ENCODE results near the gene GHDC.
A peak's percentile ranks its signal among the peaks of the same experiment; 100 is the strongest.
"Not testable (repeated sequence)": the region's sequence is repeated elsewhere in the genome, so short reads cannot be mapped to it uniquely, and the experiment has no call there.

Gene GHDC

DNA sequence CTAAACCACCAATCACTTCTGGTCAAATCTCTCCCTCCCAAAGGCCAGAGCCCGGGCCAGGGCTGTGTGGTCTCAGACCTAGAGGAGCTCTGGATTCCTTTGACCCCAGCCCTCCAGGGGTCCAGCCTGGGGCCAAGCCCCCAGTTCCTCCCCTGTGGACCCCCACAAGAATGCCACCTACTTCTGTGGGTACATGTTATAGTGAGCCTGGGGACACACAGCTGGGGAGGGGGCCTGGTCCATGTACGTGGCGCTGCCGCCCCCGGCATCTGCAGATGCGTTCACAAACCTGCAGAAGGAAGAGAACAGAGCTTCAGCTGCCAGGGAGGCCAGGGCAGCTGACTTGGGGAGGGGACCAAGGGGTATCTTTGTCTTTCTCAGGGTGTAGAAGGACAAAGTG is 7.9 kb upstream of the GHDC start:
- no peak for DNase-seq

DNA sequence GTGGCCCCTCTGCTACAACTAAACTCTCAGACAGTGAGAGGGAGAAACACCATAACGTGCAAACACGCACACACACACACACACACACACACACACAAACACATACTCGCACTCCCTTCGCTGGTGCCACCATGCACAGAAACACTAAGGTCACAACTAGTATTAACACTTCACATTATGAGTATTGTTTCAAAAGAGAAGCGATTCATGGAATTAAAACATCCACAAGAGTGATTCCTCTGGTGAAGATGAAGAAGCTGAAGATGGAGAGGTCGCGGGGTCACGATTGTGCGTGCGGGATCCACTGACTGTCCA is 7.1 kb upstream of the GHDC start:
- DNase-seq = no peak

DNA sequence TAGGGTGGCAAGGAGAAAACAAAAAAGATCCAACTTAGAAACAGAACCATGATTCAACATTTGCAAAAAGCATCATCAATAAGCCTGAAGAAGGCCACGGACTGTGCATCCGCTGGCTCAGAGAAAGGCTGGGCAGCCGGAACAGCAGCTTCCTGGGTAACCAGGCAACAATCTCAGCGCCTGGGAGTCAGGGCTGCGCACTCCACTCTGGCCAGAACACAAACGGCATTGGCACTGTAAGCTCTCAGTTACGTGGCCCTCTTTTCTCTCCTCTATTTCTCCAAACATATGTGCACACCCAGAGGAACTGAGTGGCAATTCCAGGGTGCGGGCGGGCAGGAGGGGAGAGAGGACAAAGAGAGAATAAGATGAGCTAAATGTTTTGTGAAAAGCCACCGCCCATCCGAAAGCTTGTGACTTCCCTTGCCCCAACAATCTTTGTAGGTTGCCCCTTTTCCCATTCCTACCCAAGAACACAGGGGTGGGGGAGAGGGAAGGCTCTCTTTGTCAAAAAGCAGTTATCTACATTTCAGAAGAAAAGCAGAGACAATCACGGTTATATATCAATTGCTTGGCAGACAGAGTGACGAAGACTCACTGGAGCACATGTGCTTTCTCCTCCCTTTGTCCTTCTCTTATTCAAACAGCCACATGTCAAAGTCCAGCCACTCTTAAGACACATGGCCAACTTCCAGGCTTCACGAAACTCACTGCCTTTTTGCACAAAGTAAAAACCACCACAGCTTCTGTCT is 6.6 kb upstream of the GHDC start:
- DNase-seq = no peak

DNA sequence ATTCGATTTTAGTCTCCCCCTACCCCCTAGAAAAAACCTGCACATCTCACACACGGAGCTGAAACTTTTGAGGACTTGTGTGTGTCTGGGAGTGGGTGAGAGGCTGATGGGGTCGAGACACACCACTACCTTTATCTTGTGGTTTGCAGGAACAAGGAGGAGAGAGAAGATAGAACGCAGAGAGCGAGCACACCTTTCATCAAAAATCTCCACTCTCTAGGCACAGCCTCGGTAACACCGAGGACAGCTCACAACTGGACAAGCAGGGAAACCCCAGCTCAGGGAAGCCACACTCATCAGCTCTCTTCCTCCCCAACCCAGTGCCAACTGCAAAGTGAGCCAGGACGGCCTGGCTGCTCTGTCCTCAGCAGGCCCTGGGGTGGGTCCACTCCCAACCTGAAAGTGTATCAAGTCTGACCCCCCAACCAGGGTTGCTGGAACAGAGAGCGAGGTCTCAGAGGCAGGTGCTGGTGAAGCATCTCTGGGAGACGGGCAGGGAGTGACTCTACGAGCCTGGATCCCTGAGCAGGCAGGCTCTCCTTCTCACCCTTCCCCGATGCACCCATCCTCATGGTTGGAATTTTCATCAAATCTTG is 5.2 kb upstream of the GHDC start:
- DNase-seq = no peak

DNA sequence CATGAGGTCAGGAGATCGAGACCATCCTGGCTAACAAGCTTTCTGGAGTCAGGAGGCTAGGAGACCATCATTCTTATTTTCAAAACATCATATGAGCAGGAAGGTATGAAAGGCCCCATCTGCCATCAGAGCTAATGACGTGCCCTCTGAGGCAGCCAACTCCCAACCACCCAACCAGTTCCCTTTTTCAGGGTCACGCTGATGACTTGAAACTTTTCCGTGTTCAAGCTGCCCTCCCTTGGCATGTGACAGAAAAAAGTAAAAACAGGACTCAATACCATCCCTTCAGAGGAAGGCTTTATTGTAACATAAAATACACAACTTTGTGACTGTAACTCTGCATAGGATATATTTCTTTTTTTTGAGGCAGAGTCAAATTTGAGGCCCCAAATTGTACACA is 4.6 kb upstream of the GHDC start:
- no peak for DNase-seq

DNA sequence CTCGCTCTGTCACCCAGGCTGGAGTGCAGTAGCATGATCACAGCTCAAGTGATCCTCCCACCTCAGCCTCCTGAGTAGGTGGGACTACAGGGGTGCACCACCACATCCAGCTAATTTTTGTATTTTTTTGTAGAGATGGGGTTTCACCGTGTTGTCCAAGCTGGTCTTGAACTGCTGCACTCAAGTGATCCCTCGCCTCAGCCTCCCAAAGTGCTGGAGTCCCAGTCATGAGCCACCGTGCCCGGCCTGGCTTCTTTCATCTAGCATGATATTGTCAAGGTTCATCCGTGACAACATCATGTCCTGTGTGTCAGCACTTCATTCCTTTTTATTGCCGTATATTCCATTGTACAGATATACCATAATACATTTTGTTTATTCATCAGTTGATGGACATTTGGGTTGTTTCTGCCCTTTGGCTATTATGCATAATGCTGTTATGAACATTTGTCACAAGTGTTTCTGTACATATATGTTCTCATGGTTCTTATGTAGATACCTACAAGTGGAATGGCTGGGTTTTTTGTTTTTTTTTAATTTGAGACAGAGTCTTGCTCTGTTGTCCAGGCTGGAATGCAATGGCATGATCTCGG is 3.4 kb upstream of the GHDC start:
- no peak for DNase-seq

DNA sequence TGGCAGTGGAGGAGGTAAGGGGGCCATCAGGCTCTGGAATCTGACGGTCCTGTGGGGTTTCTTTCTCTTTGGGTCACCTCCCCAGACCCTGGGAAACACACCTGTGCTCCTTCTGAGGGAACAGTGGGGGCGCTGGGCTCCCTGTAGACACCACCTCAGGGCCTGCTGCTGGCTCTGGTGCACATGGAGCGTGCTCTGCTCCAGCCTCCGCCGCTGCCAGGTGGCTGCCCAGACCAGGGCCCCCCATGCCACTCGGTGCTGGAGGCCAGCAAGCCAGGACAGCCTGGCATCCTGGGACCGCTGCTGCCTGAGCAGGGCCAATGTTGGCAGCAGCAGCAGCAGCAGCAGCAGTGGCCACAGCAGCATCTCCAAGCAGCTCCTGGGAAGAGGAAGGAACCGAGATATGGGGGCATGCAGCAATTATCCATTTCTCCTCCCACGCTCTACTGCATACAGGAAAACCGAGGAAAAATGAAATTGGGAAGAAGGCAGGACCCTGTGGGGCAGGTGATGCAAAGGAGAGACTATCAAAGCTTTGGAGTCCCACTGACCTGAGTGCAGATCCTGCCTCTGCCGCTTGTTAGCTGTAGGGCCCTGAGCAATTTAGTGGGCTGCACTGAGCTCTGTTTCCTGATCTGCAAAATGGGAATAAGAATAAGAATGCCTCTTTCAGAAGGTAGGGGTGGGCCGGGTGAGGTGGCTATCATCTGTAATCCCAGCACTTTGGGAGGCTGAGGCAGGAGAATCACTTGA is 902 bp downstream of the GHDC start:
- no peak for DNase-seq

DNA sequence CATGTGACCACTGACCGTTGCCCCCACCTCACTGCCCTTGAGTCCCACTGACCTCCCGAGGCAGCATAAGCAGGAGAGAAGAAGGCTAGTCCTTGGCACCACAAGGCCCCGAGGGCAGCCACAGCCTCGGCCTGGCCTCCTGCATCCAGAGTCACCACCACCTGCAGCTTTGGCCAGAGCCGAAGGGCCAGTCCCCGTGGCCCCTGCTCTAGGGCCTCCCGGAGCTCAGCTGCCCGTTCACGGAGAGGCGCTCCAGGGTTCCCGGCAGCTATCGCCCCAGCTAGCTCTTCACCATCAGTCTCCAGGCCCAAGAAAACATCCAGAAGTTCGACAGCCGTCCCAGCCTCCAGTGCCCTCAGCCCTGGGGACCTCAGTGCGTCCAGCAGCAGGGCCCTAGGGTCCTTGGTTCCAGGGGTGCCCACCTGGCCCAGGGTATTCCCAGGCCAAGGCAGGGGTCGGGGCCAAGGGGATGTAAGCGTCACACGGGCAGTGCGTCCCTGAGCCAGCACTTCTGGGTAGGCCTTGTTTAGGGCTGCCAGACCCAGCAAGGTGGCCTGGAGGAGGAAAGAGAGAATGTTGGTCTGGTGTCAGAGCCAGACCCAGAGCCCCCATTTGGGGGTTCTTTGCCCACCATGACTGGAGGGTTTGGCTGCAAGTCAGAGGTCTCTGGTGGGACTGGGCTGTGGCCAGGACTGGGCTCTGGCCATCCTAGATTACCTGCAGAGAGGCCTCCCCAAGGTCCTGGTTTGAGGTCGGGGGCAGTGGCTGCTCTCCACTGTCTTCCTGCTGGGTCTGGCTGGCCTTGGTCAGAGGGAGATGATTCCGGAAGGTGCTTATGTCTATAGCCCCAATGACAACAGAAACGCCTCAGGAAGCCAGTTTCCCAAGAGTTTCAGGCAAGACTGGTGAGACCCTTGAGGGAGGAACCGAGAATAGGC is 1.8 kb downstream of the GHDC start:
- DNase-seq = no peak

DNA sequence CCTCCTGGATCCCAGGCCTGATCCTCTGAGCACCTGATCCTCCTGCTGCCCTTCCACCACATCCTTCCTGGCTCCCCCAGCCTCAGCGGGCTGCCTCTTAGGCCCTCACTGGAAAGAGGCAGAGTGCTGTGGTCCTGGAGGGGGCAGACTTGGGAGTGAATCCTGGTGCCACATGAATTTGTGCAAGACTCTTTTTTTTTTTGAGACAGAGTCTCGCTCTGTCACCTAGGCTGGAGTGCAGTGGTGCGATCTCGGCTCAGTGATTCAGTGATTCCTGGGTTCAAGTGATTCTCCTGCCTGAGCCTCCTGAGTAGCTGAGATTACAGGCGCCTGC is 3.1 kb downstream of the GHDC start:
- DNase-seq = no peak

DNA sequence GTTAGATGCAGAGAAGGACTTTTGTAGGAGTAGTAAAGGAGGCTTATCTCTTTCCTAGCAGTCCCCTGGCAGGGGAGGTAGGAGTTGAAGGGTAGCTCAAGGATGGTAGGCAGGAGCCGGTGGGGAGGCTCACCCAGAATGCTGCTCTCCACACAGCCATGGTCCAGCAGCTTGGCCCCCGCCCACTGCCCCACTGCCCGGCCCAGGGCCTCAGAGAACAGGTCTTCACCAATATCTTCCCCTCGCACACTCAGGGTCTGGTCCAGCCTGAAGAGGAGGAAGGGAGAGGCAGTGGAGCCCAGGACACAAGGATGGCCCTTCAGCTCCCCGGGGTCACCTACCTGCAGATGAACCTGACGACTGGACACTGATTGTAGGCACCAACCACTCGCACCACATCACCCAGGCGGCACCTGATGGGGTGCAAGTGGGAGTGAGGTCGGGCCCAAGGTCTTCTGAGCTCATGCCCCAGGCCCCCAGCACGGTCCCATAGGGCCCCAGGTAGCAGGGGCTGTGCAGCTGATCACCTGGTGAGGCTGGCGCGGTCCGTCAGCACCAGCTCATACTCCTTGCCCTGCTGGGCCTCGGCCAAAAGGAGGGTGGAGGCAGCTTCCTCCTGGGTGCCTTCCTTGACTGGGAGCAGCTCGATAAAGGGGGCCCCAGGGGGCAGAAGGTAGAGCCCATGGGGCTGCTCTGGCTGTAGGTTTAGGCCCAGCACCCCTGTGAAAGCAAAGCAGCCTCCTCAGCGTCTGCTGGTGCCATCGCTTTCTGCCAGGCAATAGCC is 3.6 kb downstream of the GHDC start:
- no peak for DNase-seq

DNA sequence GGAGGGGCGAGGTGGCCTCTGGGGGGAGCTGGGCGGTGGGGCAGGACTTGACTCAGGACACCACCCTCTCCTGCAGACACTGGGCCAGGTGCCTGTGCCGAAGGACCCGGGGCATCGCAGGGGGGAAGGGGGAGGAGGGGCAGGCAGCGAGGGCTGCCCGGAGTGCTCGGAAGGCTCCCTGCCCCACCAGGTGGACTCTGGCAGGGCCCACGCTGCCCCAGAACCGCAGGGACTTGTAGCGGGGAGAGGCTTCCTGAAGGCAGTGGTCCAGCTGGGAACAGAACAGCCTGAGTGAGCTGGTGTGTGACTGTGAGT is 4.7 kb downstream of the GHDC start:
- DNase-seq = no peak

DNA sequence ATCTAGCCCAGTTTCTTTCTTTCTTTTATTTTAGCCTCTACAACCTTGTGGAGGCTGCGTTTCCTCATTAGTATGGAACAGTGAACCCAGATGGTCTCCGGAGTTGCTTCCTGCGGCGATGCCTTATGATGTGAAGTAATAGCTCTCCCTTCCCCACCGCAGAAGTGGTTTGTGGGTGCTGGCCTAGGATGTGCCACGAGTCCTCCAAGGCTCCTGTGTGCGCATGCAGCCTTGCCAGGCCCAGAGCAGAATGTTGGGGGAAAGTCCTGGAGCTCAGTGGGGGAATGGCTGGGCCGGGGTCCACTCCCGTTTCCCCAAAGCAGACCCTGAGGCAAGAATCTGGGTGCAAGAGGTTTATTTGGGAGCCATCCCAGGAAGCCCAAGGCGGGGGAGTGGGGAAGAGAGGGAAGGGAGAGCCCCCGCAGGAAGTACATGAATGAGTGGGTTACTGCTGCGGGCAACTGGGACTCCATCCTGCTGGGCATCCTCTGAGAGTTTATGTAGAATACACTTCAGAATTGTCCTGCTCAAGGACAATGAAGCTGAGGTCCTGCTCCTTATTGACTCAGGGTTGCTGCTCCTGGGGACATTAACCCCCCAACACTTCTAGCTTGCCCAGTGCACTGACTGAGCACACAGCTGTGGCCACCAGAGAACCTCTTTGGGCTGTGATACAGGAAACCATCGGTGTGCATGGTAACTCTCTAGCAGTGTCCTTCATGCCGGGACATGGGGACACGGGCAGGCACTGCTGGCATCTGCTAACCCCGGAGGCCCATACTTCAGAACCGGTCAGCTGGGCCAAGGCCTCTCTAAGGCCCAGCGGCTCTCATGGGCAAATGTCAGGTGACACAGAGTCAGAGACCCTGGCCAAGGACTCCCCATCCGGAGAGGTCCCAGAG is 5.3 kb downstream of the GHDC start:
- no peak for DNase-seq

DNA sequence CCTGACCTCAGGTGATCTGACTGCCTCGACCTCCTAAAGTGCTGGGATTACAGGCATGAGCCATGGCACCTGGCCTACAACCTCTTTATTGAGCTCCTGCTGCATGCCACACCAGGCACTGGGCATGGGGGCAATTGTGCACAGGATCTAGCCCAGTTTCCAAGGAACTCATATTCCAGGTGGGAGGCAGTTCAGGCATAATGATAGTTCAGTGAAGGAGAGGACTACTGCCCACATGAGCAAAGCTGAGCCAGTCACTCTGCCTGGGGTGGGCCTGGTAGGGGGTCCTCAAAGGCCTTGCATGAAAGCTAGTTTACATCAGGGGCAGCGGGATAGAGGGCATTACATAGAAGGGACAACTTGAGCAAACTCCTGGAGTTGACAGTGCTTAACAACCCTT is 6.5 kb downstream of the GHDC start:
- DNase-seq = no peak

DNA sequence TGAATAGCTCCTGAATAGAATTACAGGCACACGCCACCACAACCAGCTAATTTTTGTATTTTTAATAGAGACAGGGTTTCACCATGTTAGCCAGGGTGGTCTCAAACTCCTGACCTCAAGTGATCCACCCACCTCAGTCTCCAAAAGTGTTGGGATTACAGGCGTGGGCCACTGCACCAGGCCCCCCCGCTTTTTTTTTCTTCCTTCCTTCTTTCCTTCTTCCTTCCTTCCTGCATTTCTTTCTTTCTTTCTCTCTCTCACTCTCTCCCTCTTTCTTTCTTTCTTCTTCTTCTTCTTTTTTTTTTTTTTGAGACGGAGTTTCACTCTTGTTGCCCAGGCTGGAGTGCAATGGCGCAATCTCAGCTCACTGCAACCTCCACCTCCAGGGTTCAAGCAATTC is 8.1 kb downstream of the GHDC start:
- DNase-seq = not testable (repeated sequence)

DNA sequence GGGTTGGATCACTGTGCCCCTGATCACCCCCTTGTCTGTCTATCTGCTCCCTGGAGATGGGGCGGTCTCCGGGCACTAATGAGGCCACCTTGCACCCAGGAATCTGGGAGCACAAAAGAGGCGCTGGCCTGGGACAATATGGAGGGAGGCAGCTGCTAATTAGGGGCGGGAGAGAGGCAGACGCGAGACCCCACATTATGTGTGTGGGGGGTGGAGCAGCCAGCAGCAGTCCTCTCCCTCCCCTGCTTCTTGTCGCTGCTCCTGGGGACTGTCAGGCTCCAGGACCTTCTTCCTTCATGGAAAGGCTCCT is 8.7 kb downstream of the GHDC start:
- DNase-seq = no peak

DNA sequence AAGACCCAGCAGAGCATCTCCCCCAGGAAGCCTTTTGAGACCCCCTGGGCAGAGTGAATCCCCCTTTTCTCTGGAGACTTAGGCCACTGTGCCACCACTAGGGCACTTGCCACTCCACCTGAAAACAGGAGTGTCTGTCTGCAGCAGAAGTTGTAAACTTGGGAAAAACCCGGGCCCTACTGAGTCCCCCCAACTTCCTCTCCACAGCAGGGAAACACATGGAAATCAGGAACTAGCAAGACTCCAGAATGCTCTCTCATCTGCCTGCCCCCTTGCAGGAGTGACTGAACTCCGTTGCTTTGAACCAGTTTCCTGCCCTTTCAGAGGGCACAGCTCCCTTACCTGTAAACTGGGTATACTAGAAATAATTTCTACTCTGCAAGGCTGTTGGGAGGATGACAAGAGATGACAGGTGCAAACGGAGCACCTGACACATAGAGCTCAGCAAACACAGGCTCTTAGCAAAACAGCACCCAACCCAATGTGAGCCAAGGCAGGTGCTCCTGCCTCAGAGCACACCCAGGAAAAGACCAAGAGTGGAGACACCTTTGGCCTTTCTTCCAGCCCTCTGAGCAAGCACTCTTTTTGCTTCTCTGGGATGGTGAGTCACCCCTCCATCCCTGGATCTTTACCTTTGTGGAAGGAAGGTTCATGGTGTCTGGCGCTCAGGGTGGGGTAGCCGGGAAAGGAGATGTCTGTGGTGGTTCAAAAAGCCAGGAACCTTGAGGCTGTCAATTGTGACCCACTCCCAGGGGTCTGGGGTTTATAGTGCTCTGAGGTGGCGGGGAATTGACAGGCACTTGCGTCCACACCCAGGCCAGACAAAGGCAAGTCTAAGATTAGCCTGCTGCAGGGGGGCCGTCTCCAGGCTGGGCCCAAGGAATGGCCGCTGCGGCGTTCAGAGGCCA is 9.3 kb downstream of the GHDC start, which contains the start of gene HCRT:
TSS of gene HCRT (minus strand) at position 740 of the 908 bp plus-strand sequence. CDS start at position 653, 87 bp downstream.
- DNase-seq = no peak

DNA sequence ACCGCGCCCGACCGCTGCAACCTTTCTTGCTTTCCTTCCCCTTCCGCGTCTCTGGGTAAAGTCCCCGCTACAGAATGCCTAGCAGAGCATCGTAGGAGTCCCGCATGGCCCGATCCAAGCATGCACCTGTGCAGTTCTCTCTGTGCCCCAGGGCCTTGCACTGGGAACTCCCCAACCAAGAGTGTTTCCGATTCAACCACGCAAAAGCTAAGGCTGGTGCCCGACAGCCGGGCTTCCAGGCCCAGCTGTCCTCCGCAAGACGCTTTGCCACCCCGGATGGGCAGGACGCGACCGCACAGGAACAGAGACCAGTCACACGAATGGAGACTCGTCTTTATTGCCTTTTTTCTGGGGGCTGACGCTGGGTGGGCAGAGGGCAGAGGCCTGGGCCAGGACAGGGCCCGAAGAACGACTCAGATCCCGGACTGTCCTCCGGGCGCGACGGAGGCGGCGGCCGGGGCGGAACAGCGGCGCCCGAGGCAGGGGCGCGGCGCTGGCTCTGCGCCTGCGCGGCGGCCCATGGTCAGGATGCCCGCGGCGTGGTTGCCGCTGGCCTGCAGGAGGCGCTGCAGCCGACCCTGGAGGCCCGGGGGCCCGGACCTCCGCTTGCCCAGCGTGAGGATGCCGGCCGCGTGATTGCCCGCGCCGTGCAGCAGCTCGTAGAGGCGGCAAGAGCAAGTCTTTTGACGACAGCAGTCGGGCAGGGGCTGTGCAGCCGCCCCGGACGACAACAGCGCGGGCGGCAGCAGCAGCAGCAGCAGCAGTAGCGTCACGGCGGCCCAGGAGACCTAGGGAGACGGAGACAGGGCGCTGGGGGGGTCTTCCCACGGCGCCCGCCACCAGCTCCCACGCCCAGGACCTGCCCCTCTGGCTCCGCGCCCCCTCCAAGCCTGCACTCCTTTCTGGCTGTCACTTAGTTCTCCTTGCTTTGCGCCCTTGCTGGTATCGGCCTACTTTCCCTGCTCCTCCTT is 10.3 kb downstream of the GHDC start:
- DNase-seq = peak; percentile 67

DNA sequence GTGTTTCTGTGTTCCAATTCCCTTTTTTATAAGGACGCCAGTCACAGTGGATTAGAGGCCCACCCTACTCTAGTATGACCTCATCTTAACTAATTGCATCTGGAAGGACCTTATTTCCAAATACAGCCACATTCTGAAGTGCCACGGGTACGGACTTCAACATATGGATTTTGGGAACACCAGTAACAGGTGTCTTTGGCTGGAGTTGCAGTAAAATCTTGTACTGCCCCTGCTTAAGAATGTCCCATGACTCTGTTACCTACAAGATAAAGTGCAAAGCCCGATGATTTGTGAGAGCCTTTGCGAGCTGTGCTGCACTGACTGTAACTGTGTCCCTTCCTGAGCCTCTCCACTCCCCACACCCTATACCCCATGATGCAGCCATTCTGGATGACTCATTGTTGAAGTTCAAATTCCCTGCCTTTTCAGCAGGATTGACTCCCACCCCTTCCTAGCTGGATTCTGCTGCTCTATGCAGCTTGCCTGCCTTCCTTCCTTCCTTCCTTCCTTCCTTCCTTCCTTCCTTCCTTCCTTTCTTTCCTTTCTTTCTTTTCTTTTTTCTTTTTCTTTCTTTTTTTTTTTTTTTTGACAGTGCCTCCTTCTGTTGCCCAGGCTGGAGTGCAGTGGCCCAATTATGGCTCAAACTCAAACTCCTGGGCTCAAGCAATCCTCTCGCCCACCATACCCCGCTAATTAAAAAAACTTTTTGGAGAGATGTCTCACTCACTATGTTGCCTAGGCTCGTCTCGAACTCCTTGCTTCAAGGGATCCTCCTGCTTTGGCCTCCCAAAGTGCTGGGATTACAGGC is 11.2 kb downstream of the GHDC start:
- DNase-seq = no peak

All from T-helper 9 cell (primary cell).